GM23338 (cell line): ENCODE measurements around the gene BIRC6. TPM values are rescaled to one million over a fixed set of nuclear protein-coding genes. Genes with fewer than 3 reads are reported as not detected.

ENCODE experiments used
- ATAC-seq: fragments of 200-7000 bp; cut with Tn5 transposase; 3 replicates; pipeline ENCODE4 v1.9.1; 2020
- DNase-seq: peaks from one replicate; pipeline ENCODE4 v3.0.0-alpha.2; 2015; ENCODE audit warnings: low spot score
- H2AFZ ChIP-seq: fragments of 200-600 bp; sonication (generic); 2 replicates; pipeline ENCODE4 v1.8.0; 2016; ENCODE audit warnings: antibody characterized with exemption, mild to moderate bottlenecking, moderate library complexity
- H3F3A ChIP-seq: fragments of 200-600 bp; sonication (generic); replicated peaks from 2 replicates; pipeline ENCODE4 v1.8.0; 2017; ENCODE audit warnings: antibody characterized with exemption, mixed run types, low read depth
- H3K27ac ChIP-seq: fragments of 200-600 bp; sonication (generic); 2 replicates; pipeline ENCODE4 v1.6.1; 2016; ENCODE audit warnings: low read depth
- H3K27me3 ChIP-seq: fragments of 200-600 bp; sonication (generic); 2 replicates; pipeline ENCODE4 v1.8.0; 2016; ENCODE audit warnings: mild to moderate bottlenecking, mixed run types, moderate library complexity; ENCODE audit not compliant: insufficient read depth
- H3K36me3 ChIP-seq: fragments of 200-600 bp; sonication (generic); 2 replicates; pipeline ENCODE4 v1.8.0; 2016; ENCODE audit warnings: mild to moderate bottlenecking; ENCODE audit not compliant: insufficient read depth
- H3K4me1 ChIP-seq: fragments of 200-600 bp; sonication (generic); 2 replicates; pipeline ENCODE4 v1.8.0; 2016; ENCODE audit warnings: mild to moderate bottlenecking, moderate library complexity; ENCODE audit not compliant: insufficient read depth
- H3K4me2 ChIP-seq: fragments of 200-600 bp; sonication (generic); 2 replicates; pipeline ENCODE4 v1.7.1; 2017; ENCODE audit warnings: mixed run types
- H3K4me3 ChIP-seq: fragments of 200-600 bp; sonication (generic); 2 replicates; pipeline ENCODE4 v1.6.1; 2016; ENCODE audit warnings: mixed run types
- H3K79me2 ChIP-seq: fragments of 200-600 bp; sonication (generic); replicated peaks from 2 replicates; pipeline ENCODE4 v1.8.0; 2017; ENCODE audit warnings: mild to moderate bottlenecking; ENCODE audit not compliant: insufficient read depth
- H3K9me2 ChIP-seq: fragments of 200-600 bp; sonication (generic); 2 replicates; pipeline ENCODE4 v1.8.0; 2017; ENCODE audit not compliant: insufficient read depth
- H4K20me1 ChIP-seq: fragments of 200-600 bp; sonication (generic); replicated peaks from 2 replicates; pipeline ENCODE4 v1.8.0; 2017; ENCODE audit warnings: mild to moderate bottlenecking; ENCODE audit not compliant: insufficient read depth
- H3K27ac Mint-ChIP-seq: 2 replicates; pipeline ENCODE4 v1.8.0; 2020; ENCODE audit warnings: inconsistent platforms, mild to moderate bottlenecking, moderate library complexity, mixed read lengths
- H3K27me3 Mint-ChIP-seq: 3 replicates; pipeline ENCODE4 v1.8.0; 2022; ENCODE audit warnings: low read depth, mild to moderate bottlenecking, moderate library complexity, mixed read lengths, inconsistent platforms; ENCODE audit not compliant: insufficient read depth, poor library complexity
- H3K36me3 Mint-ChIP-seq: 3 replicates; pipeline ENCODE4 v1.8.0; 2021; ENCODE audit warnings: low read depth, mild to moderate bottlenecking, inconsistent platforms, moderate library complexity, mixed read lengths
- H3K4me1 Mint-ChIP-seq: 3 replicates; pipeline ENCODE4 v1.8.0; 2020; ENCODE audit warnings: mild to moderate bottlenecking, inconsistent platforms, mixed read lengths
- H3K4me3 Mint-ChIP-seq: 3 replicates; pipeline ENCODE4 v1.8.0; 2021; ENCODE audit warnings: moderate library complexity, mild to moderate bottlenecking, inconsistent platforms, mixed read lengths
- H3K9me3 Mint-ChIP-seq: 3 replicates; pipeline ENCODE4 v1.8.0; 2020; ENCODE audit warnings: moderate library complexity, mild to moderate bottlenecking, inconsistent platforms, mixed read lengths
- CREB1 ChIP-seq: fragments of 250-450 bp; sonication (Bioruptor Pico); IDR thresholded peaks from 2 replicates; pipeline ENCODE4 v1.5.0; 2020; ENCODE audit warnings: low read depth, mild to moderate bottlenecking, moderate library complexity
- JUNB ChIP-seq: IDR thresholded peaks from one replicate; pipeline ENCODE4 v1.6.1; 2016; ENCODE audit warnings: antibody characterized with exemption; ENCODE audit not compliant: unreplicated experiment
- NANOG ChIP-seq: IDR thresholded peaks from 2 replicates; pipeline ENCODE4 v1.6.1; 2016; ENCODE audit warnings: antibody characterized with exemption, borderline replicate concordance
- POLR2AphosphoS5 ChIP-seq: IDR thresholded peaks from 2 replicates; pipeline ENCODE4 v1.6.1; 2016; ENCODE audit warnings: antibody characterized with exemption, low read depth
- STAT1 ChIP-seq: IDR thresholded peaks from one replicate; pipeline ENCODE4 v1.6.1; 2016; ENCODE audit warnings: antibody characterized with exemption; ENCODE audit not compliant: unreplicated experiment
- polyA plus RNA-seq: library from polyadenylated mRNA; unstranded; fragments of >200 nt; fragmentation: Nextera tagmentation; extraction: Ambion mirVana; gene quantifications from 2 replicates; pipeline ENCODE4 v1.2.1, GENCODE V29; 2016
- total RNA-seq: library from RNA; depleted of rRNA; stranded (reverse); fragments of >200 nt; shearing (Covaris generic); gene quantifications from 2 replicates; pipeline ENCODE4 v1.2.3, GENCODE V29; 2014
- TF ChIP-seq, protein P1 (sequence below): IDR thresholded peaks from one replicate; pipeline ENCODE4 v1.6.1; 2018; ENCODE audit warnings: antibody characterized with exemption; ENCODE audit not compliant: unreplicated experiment
- TF ChIP-seq, protein P2 (sequence below): fragments of 250-450 bp; sonication (Bioruptor Pico); IDR thresholded peaks from 2 replicates; pipeline ENCODE4 v1.5.0; 2020; ENCODE audit warnings: mild to moderate bottlenecking, moderate library complexity
- TF ChIP-seq, protein P3 (sequence below), 2 experiments: fragments of 200-600 bp in 1 of 2; sonication (generic) in 1 of 2; conservative IDR thresholded peaks; 2 replicates each; pipeline versions ENCODE4 v1.5.1 to v1.6.1; 2016 to 2017; ENCODE audit warnings: antibody characterized with exemption in 2 of 2, low read depth in 2 of 2, mild to moderate bottlenecking in 2 of 2, moderate library complexity in 1 of 2
- TF ChIP-seq, protein P4 (sequence below): IDR thresholded peaks from 2 replicates; pipeline ENCODE4 v1.6.1; 2016; ENCODE audit warnings: antibody characterized with exemption

Gene BIRC6
- total and polyA plus RNA-seq, 2 experiments from 2014 or later = 85.8 to 131 TPM

DNA sequence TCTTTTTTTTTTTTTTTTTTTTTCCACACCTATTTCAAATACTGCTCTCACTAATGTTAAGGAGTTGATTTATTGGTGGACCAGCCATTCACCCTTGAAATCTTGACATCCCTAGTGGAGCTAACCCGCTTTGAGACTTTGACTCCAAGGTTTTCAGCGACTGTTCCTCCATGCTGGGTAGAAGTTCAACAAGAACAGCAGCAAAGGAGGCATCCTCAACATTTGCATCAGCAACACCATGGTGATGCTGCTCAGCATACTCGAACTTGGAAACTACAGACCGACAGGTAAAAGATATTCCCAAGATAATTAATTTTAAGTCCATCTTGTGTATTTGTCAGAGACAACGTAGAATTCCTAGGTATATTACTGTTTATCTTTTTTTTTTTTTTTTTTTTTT lies 74.0 kb downstream of the BIRC6 start:
- peaks cover 12% of the 10 kb centered on the region for H3K36me3 Mint-ChIP-seq
- no peak overlapping the region for H3K4me3 ChIP-seq
- TF ChIP-seq, protein P1, sequence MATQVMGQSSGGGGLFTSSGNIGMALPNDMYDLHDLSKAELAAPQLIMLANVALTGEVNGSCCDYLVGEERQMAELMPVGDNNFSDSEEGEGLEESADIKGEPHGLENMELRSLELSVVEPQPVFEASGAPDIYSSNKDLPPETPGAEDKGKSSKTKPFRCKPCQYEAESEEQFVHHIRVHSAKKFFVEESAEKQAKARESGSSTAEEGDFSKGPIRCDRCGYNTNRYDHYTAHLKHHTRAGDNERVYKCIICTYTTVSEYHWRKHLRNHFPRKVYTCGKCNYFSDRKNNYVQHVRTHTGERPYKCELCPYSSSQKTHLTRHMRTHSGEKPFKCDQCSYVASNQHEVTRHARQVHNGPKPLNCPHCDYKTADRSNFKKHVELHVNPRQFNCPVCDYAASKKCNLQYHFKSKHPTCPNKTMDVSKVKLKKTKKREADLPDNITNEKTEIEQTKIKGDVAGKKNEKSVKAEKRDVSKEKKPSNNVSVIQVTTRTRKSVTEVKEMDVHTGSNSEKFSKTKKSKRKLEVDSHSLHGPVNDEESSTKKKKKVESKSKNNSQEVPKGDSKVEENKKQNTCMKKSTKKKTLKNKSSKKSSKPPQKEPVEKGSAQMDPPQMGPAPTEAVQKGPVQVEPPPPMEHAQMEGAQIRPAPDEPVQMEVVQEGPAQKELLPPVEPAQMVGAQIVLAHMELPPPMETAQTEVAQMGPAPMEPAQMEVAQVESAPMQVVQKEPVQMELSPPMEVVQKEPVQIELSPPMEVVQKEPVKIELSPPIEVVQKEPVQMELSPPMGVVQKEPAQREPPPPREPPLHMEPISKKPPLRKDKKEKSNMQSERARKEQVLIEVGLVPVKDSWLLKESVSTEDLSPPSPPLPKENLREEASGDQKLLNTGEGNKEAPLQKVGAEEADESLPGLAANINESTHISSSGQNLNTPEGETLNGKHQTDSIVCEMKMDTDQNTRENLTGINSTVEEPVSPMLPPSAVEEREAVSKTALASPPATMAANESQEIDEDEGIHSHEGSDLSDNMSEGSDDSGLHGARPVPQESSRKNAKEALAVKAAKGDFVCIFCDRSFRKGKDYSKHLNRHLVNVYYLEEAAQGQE = no peak
- no peak for TF ChIP-seq POLR2AphosphoS5
- no peak for DNase-seq
- peaks cover 48% of the 10 kb centered on the region for H3K79me2 ChIP-seq
- H3K9me3 Mint-ChIP-seq = no peaks in the 10 kb centered on the region
- no peak overlapping the region for H3K4me3 Mint-ChIP-seq
- H2AFZ ChIP-seq = no peak overlapping the region
- H3K27me3 ChIP-seq = no peaks in the 10 kb centered on the region
- no peaks in the 10 kb centered on the region for H3K27me3 Mint-ChIP-seq
- ATAC-seq = no peak
- H3K27ac ChIP-seq = no peak overlapping the region
- no peak overlapping the region for H3K27ac Mint-ChIP-seq
- peaks cover 8% of the 10 kb centered on the region for H3K36me3 ChIP-seq
- peaks cover 10% of the 10 kb centered on the region for H3K4me1 Mint-ChIP-seq
- H3K9me2 ChIP-seq = no peaks in the 10 kb centered on the region
- no peak overlapping the region for H3K4me2 ChIP-seq
- no peaks in the 10 kb centered on the region for H3F3A ChIP-seq
- H4K20me1 ChIP-seq = no peaks in the 10 kb centered on the region; the same call in 1 of the 2 replicates
- no peaks in the 10 kb centered on the region for H3K4me1 ChIP-seq

DNA sequence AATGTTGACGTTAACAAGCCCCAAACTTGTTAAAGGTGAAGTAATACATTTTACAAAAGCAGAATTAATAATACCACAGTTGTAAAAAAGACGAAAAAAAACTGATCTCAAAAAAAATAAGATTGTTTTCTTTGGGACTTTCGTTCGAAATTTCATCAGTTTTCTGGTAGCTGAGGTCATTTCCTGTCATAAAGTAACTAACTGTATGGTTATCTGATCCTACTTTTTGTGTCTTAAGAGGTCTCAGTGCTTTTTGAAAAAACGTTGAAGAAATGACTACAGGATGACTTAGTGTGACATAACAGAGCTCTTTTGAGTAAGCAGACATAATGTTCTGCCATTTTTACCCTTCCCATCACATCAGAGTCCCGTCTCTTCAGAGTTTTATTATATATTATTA lies 79.3 kb downstream of the BIRC6 start:
- no peak overlapping the region for H3K4me2 ChIP-seq
- H3K4me3 Mint-ChIP-seq = no peak overlapping the region
- no peaks in the 10 kb centered on the region for H3K4me1 ChIP-seq
- no peak for ATAC-seq
- H3K9me2 ChIP-seq = no peaks in the 10 kb centered on the region
- H3K27me3 Mint-ChIP-seq = no peaks in the 10 kb centered on the region
- H3K36me3 Mint-ChIP-seq = peaks cover 35% of the 10 kb centered on the region
- H3K79me2 ChIP-seq = peaks cover 7% of the 10 kb centered on the region; the same call in 1 of the 2 replicates
- H3K4me3 ChIP-seq = no peak overlapping the region
- no peak overlapping the region for H2AFZ ChIP-seq
- DNase-seq = no peak
- peak overlapping the region; percentile 10; the same call in 1 of the 2 replicates for H3K27ac ChIP-seq
- no peaks in the 10 kb centered on the region for H3K27me3 ChIP-seq
- H3K9me3 Mint-ChIP-seq = no peaks in the 10 kb centered on the region
- peaks cover 23% of the 10 kb centered on the region for H3K36me3 ChIP-seq
- no peaks in the 10 kb centered on the region for H3F3A ChIP-seq
- no peaks in the 10 kb centered on the region for H4K20me1 ChIP-seq
- no peak overlapping the region for H3K27ac Mint-ChIP-seq
- H3K4me1 Mint-ChIP-seq = no peaks in the 10 kb centered on the region
- TF ChIP-seq, protein P2, sequence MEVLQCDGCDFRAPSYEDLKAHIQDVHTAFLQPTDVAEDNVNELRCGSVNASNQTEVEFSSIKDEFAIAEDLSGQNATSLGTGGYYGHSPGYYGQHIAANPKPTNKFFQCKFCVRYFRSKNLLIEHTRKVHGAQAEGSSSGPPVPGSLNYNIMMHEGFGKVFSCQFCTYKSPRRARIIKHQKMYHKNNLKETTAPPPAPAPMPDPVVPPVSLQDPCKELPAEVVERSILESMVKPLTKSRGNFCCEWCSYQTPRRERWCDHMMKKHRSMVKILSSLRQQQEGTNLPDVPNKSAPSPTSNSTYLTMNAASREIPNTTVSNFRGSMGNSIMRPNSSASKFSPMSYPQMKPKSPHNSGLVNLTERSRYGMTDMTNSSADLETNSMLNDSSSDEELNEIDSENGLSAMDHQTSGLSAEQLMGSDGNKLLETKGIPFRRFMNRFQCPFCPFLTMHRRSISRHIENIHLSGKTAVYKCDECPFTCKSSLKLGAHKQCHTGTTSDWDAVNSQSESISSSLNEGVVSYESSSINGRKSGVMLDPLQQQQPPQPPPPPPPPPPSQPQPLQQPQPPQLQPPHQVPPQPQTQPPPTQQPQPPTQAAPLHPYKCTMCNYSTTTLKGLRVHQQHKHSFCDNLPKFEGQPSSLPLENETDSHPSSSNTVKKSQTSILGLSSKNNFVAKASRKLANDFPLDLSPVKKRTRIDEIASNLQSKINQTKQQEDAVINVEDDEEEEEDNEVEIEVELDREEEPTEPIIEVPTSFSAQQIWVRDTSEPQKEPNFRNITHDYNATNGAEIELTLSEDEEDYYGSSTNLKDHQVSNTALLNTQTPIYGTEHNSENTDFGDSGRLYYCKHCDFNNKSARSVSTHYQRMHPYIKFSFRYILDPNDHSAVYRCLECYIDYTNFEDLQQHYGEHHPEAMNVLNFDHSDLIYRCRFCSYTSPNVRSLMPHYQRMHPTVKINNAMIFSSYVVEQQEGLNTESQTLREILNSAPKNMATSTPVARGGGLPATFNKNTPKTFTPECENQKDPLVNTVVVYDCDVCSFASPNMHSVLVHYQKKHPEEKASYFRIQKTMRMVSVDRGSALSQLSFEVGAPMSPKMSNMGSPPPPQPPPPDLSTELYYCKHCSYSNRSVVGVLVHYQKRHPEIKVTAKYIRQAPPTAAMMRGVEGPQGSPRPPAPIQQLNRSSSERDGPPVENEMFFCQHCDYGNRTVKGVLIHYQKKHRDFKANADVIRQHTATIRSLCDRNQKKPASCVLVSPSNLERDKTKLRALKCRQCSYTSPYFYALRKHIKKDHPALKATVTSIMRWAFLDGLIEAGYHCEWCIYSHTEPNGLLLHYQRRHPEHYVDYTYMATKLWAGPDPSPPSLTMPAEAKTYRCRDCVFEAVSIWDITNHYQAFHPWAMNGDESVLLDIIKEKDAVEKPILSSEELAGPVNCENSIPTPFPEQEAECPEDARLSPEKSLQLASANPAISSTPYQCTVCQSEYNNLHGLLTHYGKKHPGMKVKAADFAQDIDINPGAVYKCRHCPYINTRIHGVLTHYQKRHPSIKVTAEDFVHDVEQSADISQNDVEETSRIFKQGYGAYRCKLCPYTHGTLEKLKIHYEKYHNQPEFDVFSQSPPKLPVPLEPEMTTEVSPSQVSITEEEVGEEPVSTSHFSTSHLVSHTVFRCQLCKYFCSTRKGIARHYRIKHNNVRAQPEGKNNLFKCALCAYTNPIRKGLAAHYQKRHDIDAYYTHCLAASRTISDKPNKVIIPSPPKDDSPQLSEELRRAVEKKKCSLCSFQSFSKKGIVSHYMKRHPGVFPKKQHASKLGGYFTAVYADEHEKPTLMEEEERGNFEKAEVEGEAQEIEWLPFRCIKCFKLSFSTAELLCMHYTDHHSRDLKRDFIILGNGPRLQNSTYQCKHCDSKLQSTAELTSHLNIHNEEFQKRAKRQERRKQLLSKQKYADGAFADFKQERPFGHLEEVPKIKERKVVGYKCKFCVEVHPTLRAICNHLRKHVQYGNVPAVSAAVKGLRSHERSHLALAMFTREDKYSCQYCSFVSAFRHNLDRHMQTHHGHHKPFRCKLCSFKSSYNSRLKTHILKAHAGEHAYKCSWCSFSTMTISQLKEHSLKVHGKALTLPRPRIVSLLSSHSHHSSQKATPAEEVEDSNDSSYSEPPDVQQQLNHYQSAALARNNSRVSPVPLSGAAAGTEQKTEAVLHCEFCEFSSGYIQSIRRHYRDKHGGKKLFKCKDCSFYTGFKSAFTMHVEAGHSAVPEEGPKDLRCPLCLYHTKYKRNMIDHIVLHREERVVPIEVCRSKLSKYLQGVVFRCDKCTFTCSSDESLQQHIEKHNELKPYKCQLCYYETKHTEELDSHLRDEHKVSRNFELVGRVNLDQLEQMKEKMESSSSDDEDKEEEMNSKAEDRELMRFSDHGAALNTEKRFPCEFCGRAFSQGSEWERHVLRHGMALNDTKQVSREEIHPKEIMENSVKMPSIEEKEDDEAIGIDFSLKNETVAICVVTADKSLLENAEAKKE (CRISPR knock-in tag) = no peak
- TF ChIP-seq, protein P3, sequence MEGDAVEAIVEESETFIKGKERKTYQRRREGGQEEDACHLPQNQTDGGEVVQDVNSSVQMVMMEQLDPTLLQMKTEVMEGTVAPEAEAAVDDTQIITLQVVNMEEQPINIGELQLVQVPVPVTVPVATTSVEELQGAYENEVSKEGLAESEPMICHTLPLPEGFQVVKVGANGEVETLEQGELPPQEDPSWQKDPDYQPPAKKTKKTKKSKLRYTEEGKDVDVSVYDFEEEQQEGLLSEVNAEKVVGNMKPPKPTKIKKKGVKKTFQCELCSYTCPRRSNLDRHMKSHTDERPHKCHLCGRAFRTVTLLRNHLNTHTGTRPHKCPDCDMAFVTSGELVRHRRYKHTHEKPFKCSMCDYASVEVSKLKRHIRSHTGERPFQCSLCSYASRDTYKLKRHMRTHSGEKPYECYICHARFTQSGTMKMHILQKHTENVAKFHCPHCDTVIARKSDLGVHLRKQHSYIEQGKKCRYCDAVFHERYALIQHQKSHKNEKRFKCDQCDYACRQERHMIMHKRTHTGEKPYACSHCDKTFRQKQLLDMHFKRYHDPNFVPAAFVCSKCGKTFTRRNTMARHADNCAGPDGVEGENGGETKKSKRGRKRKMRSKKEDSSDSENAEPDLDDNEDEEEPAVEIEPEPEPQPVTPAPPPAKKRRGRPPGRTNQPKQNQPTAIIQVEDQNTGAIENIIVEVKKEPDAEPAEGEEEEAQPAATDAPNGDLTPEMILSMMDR (conservative IDR thresholded peaks at IDR 0.05; ENCODE audit: low read depth in 2 of 2) = no peak
- TF ChIP-seq STAT1 (no peak), CREB1 (CRISPR knock-in tag) (no peak), NANOG (no peak), JUNB (no peak)
- TF ChIP-seq, protein P4, sequence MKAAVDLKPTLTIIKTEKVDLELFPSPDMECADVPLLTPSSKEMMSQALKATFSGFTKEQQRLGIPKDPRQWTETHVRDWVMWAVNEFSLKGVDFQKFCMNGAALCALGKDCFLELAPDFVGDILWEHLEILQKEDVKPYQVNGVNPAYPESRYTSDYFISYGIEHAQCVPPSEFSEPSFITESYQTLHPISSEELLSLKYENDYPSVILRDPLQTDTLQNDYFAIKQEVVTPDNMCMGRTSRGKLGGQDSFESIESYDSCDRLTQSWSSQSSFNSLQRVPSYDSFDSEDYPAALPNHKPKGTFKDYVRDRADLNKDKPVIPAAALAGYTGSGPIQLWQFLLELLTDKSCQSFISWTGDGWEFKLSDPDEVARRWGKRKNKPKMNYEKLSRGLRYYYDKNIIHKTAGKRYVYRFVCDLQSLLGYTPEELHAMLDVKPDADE = no peak
